Fibroblast of skin of back (primary cell): ENCODE results near the gene EFTUD2.

ENCODE experiments used
- DNase-seq: peaks from one replicate; pipeline ENCODE4 v3.0.0-alpha.2; 2013

Gene EFTUD2

GRCh38 chr17:44807093-44807816 is 92.0 kb downstream of the EFTUD2 start:
- no peak for DNase-seq

- no peak for DNase-seq
Observed at GRCh38 chr17:44804302-44805089, 94.7 kb downstream of the EFTUD2 start.

GRCh38 chr17:44801880-44802279 is 97.4 kb downstream of the EFTUD2 start:
- peak; percentile 54 for DNase-seq
